Neuron (in vitro differentiated cells): Measurements from ENCODE around the gene RDH8.
"Not testable (repeated sequence)": the region's sequence is repeated elsewhere in the genome, so short reads cannot be mapped to it uniquely, and the experiment has no call there.

ENCODE experiments used
- H2AFZ ChIP-seq: one replicate; pipeline ENCODE4 v1.6.1; 2013; ENCODE audit warnings: low read depth, mild to moderate bottlenecking, inconsistent platforms, low read length, moderate library complexity
- H3K27me3 ChIP-seq: one replicate; pipeline ENCODE4 v1.6.1; 2013; ENCODE audit warnings: low read length; ENCODE audit not compliant: insufficient read depth
- H3K36me3 ChIP-seq: one replicate; pipeline ENCODE4 v1.6.1; 2013; ENCODE audit warnings: low read length; ENCODE audit not compliant: insufficient read depth
- H3K4me1 ChIP-seq: one replicate; pipeline ENCODE4 v1.6.1; 2013; ENCODE audit warnings: low read length; ENCODE audit not compliant: insufficient read depth
- H3K4me3 ChIP-seq: 2 replicates; pipeline ENCODE4 v1.5.1; 2013; ENCODE audit warnings: mild to moderate bottlenecking, low read length, moderate library complexity
- H3K9me3 ChIP-seq: one replicate; pipeline ENCODE4 v1.6.1; 2013; ENCODE audit warnings: low read length

Gene RDH8

DNA sequence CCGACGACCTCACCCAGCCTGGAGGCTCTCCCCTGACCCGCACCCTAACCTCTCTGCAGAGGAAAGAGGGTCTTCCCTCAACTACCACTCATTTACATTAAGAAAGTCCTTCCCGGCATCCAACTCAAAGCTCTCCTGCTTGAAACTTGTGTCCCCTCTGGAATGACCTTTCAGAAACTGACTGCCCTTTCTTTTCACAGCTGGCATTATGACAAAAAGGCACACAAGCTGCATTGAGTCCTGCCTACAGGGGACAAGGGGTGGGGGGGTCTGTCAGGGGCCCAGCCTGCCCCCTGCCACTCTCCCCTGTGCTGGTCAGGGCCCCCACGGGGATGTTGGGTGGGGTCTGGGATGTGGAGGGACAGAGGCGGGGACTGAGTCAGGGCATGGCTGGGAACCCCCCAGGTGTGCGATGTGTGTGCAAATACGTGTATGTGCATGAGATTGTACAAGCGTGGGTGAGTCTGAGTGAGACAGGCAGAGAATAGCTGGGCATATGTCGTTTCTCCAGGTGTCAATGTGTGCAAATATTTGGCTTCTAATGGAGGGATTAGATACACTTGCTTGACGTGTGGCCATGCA, 5.0 kb upstream of the RDH8 start:
- peaks cover 45% of the 10 kb centered on the region for H3K27me3 ChIP-seq

DNA sequence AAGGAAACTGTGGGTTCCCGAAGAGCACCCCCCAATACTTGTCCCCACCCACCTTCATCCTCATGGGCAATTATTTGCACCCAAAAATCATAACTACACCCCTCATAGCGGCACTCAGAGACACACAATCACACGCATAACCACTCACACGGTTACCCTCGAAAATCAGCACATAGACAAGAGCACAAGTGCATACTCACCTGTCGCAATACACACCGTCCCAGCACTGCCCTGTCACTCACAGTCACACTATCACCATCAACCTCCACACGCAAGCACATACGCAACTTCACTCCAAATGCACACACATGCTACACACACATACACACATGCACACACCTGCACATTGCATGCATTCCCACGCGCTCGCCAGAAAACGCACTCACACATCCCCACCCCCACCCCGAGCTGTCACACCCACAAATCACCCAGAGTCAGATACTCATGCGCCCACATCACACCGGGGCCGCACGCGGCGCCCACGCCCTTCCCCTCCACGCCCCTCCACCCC, 3.5 kb upstream of the RDH8 start:
- Histone ChIP-seq H3K4me3 (no peak overlapping the region), H3K4me1 (peaks cover 23% of the 10 kb centered on the region), H3K36me3 (no peaks in the 10 kb centered on the region), H2AFZ (no peak overlapping the region), H3K27me3 (peaks cover 51% of the 10 kb centered on the region), H3K9me3 (no peaks in the 10 kb centered on the region)

More for the DNA sequence above, 5.0 kb upstream of the RDH8 start:
- Histone ChIP-seq H3K4me3 (no peak overlapping the region), H3K4me1 (peaks cover 23% of the 10 kb centered on the region), H3K9me3 (no peaks in the 10 kb centered on the region), H2AFZ (no peak overlapping the region), H3K36me3 (no peaks in the 10 kb centered on the region)

DNA sequence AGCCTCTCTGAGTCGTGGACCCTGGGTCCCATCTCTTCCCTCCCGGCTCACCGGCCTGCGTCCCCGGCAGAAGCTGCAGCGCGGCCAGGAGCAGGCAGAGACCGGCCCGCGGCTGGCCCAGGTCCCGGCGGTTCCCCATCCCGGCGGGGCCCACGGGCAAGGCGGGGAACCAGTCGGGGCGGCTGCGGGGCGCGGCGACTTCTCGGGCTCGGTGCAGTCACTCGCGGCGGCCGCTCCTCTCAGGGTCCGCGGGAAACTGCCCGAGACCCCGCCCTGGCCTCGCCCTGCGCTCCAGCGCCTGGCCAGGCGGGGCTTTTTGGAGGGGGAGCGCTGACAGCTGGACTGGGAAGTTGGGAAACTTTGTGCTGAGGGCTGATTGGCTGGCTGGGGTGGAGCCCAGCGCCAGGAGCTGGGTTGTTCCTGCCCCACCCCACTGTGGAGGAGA, 3.0 kb upstream of the RDH8 start, which contains the start of gene COL5A3:
TSS of gene COL5A3 (minus strand) at position 258 of the 445 bp plus-strand sequence. CDS start at position 139, 119 bp downstream.
- H3K36me3 ChIP-seq: no peaks in the 10 kb centered on the region
- no peak within 1 kb of the TSS for H3K4me3 ChIP-seq
- H2AFZ ChIP-seq: no peak within 1 kb of the TSS
- no peaks in the 10 kb centered on the region for H3K9me3 ChIP-seq
- peaks cover 23% of the 10 kb centered on the region for H3K4me1 ChIP-seq
- peaks cover 51% of the 10 kb centered on the region for H3K27me3 ChIP-seq

DNA sequence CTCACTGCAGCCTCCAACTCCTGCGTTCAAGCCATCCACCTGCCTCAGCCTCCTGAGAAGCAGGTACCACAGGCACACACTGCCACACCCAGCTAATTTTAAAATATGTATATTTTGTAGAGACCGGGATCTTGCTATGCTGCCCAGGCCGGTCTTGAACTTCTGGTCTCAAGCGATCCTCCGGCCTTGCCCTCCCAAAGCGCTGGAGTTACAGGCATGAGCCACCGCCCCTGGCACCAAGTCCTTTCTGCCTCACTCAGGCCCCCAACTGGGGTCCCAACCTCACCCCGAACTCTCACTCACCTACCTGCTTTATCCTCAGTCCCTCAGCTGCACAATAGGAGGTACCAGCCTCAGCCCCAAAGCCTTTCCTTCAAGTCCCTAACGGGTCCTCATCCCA, 2.3 kb upstream of the RDH8 start:
- Histone ChIP-seq H3K9me3 (no peaks in the 10 kb centered on the region), H3K4me1 (peaks cover 23% of the 10 kb centered on the region), H3K4me3 (no peak overlapping the region), H3K36me3 (no peaks in the 10 kb centered on the region), H2AFZ (no peak overlapping the region), H3K27me3 (peaks cover 51% of the 10 kb centered on the region)

DNA sequence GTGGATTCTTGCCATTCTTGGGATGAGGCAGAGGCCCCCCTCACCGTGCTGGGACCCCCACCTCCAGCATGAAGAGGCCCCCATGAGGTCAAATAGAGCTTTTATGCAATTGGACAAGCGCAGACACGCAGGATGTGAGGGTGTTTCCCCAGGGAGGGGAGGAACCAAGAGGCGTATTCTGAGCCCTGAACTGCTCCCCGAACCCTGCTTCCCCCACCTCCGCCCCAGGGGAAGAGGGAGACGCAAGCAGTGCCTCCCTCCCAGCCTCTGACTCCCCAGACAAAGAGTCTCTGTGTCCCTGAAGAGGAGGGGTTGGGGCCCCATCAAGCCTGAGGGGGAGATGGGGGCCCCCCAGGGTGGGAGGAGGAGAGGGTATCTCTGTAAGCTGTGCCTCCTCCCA, 1.3 kb upstream of the RDH8 start:
- Histone ChIP-seq H3K36me3 (no peaks in the 10 kb centered on the region), H3K4me1 (peaks cover 23% of the 10 kb centered on the region), H3K27me3 (peaks cover 51% of the 10 kb centered on the region), H2AFZ (no peak overlapping the region), H3K9me3 (no peaks in the 10 kb centered on the region), H3K4me3 (no peak overlapping the region)

DNA sequence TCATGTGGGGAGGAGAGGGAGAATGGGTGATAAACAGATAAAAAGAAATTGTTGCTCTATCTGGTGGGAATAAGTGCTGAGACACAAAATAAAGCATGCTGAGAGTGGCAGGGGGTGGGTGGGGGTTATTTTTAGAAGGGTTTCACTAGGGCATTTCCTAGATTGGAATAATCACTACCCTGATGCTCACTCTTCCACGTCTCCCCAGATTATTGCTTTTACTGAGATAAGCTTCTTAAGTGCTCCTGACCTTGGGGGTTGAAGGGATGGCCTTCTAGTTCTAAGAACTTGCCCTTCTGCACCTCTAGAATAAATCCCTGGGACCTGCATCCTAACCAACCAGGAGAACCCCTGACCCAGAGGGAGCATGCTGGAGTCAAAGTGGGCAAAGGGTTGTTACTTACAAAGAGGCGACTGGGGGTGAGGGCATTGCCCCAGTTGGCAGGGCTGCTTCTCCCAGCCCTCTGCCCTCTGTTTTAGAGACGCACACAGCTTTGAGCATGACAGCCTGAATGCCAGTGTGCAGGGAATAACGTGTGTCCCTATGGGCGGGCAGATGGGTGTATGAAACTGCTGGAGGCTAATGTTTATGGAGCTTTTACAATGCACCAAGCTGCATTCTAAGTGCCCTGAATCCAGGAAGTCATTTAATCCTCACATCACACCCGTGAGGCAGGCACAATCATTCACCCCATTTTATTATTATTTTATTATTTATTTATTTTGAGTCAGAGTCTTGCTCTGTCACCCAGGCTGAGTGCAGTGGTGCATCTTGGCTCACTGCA, 743 bp downstream of the RDH8 start:
- H2AFZ ChIP-seq: no peak overlapping the region
- peaks cover 7% of the 10 kb centered on the region for H3K4me1 ChIP-seq
- peaks cover 47% of the 10 kb centered on the region for H3K27me3 ChIP-seq
- H3K36me3 ChIP-seq: no peaks in the 10 kb centered on the region
- no peak overlapping the region for H3K4me3 ChIP-seq
- no peaks in the 10 kb centered on the region for H3K9me3 ChIP-seq

DNA sequence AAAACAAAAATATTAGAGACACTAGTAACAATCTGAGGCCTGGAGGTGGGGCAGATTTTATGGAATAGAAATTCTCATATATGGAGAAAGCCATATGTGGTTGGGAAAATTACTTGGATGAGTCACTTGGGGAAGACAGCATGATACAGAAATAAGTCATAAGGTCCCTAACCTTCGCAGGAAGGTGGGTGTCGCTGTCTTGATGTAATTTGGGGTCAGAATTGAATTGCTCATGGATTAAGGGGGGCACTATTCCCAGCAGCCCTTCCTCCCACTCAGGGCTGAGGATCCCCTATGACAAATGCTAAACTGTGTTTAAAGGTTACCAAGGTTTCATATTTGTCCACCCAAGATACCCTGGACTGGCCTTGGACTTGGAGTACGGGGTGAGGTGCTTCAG, 5.0 kb downstream of the RDH8 start:
- no peaks in the 10 kb centered on the region for H3K9me3 ChIP-seq
- H3K4me1 ChIP-seq: no peaks in the 10 kb centered on the region
- no peak overlapping the region for H3K4me3 ChIP-seq
- peaks cover 12% of the 10 kb centered on the region for H3K27me3 ChIP-seq
- H2AFZ ChIP-seq: no peak overlapping the region
- H3K36me3 ChIP-seq: no peaks in the 10 kb centered on the region

DNA sequence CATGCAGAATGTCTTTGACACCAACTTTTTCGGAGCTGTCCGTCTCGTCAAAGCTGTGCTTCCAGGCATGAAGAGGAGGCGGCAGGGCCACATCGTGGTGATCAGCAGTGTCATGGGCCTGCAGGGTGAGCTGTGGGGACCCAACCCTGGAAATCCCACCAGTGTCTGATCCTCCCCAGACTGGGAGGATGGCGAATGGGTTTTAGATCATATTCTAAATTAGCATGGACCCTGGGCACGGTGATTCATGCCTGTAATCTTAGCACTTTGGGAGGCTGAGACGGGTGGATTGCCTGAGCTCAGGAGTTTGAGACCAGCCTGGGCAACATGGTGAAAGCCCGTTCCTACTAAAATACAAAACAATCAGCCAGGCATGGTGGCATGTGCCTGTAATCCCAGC, 5.5 kb downstream of the RDH8 start:
- Histone ChIP-seq H3K27me3 (peaks cover 9% of the 10 kb centered on the region), H3K36me3 (no peaks in the 10 kb centered on the region), H3K9me3 (no peaks in the 10 kb centered on the region), H2AFZ (no peak overlapping the region), H3K4me3 (no peak overlapping the region), H3K4me1 (no peaks in the 10 kb centered on the region)

DNA sequence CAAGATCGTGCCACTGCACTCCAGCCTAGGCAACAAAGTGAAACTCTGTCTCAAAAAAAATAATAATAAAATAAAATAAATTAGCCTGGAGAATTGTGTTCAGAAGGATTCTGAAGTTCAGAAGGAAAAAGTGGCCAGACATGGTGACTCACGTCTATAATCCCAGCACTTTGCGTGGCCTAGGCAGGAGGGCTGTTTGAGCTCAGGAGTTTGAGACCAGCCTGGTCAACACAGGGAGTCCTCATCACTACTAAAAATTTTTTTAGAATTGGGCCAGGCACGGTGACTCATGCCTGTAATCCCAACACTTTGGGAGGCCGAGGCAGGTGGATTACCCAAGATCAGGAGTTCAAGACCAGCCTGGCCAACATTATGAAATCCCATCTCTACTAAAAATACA, 6.0 kb downstream of the RDH8 start:
- H3K4me1 ChIP-seq: no peaks in the 10 kb centered on the region
- no peaks in the 10 kb centered on the region for H3K9me3 ChIP-seq
- no peaks in the 10 kb centered on the region for H3K36me3 ChIP-seq
- peaks cover 4% of the 10 kb centered on the region for H3K27me3 ChIP-seq
- H2AFZ ChIP-seq: no peak overlapping the region
- no peak overlapping the region for H3K4me3 ChIP-seq

DNA sequence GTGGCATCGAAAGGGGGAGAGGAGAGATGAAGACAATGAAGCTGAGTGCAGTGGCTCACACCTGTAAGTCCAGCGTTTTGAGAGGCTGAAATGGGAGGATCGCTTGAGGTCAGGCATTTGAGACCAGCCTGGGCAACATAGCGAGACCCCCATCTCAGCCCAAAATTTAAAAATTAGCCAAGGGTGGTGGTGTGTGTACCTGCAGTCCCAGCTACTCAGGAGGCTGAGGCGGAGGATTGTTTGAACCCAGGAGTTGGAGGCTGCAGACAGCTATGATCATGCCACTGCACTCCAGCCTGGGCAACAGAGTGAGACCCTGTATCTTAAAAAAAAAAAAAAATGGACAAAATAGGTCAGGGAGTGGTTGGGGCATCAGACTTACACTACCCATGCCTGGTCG, 7.6 kb downstream of the RDH8 start:
- no peaks in the 10 kb centered on the region for H3K9me3 ChIP-seq
- H3K4me3 ChIP-seq: no peak overlapping the region
- peaks cover 3% of the 10 kb centered on the region for H3K27me3 ChIP-seq
- H2AFZ ChIP-seq: no peak overlapping the region
- H3K36me3 ChIP-seq: no peaks in the 10 kb centered on the region
- no peaks in the 10 kb centered on the region for H3K4me1 ChIP-seq

DNA sequence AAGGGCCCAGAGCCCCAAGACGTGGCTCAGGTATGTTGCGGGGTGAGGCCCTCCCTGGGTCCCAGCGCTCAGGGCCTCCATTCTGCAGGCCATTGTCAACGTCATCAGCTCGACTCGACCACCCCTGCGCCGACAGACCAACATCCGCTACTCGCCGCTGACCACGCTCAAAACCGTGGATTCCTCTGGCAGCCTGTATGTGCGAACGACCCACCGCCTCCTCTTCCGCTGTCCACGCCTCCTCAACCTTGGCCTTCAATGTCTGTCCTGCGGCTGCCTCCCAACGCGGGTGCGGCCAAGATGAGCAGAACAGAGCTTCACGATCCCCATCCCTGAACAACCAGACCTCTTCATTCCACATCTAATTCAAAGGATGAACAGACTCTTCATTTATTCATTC, 8.2 kb downstream of the RDH8 start:
- H3K4me3 ChIP-seq: no peak overlapping the region
- H3K27me3 ChIP-seq: peaks cover 5% of the 10 kb centered on the region
- no peaks in the 10 kb centered on the region for H3K9me3 ChIP-seq
- H3K36me3 ChIP-seq: no peaks in the 10 kb centered on the region
- no peaks in the 10 kb centered on the region for H3K4me1 ChIP-seq
- H2AFZ ChIP-seq: no peak overlapping the region

DNA sequence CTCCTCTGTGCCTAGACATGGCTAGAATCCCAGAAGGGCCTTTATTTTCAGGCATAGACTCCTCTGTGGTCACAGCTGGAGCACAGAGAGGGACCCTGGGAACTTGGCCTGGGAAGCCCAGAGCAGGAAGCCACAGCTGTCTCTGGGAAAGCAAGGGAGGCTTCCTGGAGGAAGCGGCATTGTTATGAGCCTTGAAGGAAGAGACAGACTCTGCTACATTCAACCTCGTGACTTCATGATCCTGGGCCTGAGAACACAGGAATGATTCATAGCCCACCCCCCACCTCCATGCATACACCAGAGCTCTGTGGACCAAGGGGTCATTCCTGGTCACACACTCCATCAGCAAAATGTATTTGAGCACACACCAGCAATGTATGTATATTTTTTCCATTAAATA, 8.6 kb downstream of the RDH8 start:
- Histone ChIP-seq H3K9me3 (no peaks in the 10 kb centered on the region), H2AFZ (no peak overlapping the region), H3K36me3 (no peaks in the 10 kb centered on the region), H3K27me3 (peaks cover 9% of the 10 kb centered on the region), H3K4me3 (no peak overlapping the region), H3K4me1 (no peaks in the 10 kb centered on the region)

DNA sequence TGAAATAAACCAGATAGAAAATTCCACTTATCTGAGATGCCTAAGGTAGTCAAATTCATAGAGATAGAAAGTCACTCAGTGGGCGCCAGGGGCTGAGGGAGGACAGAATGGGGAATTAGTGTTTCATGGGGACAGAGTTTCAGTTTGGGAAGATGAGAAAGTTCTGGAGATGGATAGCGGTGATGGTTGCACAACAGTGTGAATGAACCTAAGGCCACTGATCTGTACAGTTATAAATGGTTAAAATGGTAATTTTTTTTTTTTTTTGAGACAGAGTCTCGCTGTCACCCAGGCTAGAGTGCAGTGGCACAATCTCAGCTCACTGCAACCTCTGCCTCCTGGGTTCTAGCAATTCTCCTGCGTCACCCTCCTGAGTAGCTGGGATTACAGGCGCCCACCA, 9.8 kb downstream of the RDH8 start:
- not testable (repeated sequence) for H3K9me3 ChIP-seq, H3K36me3 ChIP-seq, H3K4me3 ChIP-seq, H3K4me1 ChIP-seq, H3K27me3 ChIP-seq, H2AFZ ChIP-seq
